ENCODE measurements around the gene SNRPF.

DNA sequence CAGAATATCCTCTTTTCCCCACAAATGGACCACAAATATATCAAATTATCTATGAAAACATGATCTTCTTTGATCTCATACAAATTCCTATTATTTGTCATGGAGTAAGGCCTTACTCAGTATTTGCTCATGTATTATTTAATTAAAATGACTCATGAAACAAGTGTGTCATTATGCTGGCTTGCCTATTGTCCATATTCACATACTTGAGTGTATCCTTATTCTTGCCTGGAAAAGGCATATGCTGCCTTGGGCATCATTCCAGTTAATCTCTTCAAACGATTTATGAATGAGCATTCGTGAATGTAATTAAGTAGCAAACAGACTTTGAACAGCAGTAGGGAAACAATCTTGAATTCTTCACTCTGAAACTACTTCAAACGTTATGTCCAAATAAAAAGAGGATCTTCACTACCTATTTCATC lies 22.6 kb upstream of the SNRPF start:
- TF ChIP-seq CTCF (IDR thresholded peaks at IDR 0.05; ENCODE audit: insufficient read depth, low read length, poor library complexity, severe bottlenecking) (no peak), EZH2phosphoT487 (conservative IDR thresholded peaks at IDR 0.05; ENCODE audit: low read length) (no peak)
